Measurements from ENCODE around the gene NEMP2.
"Not testable (repeated sequence)": the region's sequence is repeated elsewhere in the genome, so short reads cannot be mapped to it uniquely, and the experiment has no call there.

The NEMP2 gene

DNA sequence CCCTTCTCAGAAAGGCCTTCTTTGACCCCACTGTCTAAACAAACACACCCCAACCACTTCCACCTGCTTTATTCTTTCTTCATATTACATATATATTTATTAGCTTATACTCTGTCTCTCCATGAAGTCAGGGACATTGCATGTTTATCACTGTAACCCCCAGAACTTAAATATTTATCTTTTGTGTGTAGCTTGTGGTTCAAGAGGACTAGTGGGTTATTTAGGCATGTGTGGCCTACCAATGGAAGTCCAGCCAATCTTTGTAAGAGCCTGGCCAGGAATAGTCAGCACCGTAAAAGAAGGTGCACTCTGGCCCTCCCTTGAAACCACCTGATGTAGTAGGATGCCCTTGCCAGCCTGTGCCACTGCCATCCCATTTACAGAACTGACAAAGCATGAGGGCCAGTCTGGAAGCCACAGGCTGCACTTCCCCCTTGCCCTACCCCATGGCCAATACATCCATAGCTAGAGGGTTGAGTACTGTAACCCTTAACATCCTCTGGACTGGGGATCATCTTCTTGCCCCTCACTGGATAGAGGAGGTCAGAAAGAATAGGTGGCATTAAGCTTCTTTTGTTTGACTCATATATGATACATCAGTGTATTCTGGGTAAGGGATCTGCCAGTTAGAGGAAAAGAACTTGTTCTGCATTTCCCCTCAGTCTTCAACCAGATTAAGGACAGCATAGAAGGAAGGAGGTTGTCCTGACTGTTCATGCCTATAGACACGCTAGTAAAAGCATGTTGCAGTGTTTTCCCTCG is 4.9 kb downstream of the NEMP2 start:
- no peak overlapping the region for H3K4me3 ChIP-seq (ENCODE audit: low read depth, low read length)
- DNase-seq (ENCODE audit: low read depth), result no peak

DNA sequence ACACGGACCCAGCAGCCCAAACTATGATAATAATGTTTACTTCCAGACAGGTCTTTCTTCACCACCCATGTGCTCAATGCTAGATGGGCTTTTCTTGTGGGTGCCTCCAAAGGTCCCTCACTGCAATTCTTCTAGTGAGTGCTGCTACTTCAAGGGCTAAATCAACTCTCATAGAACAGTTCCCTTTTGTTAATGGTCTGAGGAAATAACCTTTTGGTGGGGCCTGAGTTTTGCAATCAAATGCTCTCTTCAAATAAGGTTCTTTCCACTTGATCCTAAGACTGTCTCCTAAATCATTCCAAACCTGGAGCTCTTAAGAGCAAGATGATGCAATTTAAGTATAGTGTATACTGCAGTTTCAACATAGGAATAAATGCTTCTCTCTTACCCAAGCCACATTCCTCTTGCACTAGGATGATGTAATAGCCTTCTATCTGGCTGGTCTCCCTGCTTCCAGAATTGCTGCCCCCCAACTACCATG is 6.0 kb downstream of the NEMP2 start:
- H3K4me3 ChIP-seq (ENCODE audit: low read depth, low read length), result no peak overlapping the region
- DNase-seq (ENCODE audit: low read depth), result peak; percentile 78

DNA sequence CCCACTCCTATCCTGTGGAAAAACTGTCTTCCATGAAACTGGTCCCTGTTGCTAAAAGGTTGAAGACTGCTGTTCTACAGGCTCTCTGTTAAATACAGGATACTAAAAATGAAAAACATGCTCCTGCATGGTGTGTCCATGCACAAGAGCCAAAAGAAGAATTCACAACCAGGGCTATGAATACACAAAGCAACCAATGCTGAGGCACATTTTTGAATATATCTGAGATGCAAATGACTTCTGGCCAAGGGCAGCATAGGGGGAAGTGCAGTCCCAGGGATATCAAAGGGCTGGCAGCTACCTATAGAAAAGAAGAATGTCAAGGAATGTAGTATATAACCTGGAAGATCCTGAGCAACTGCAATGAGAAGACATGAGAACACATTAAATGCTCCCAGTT is 6.6 kb downstream of the NEMP2 start:
- no peak overlapping the region for H3K4me3 ChIP-seq (ENCODE audit: low read depth, low read length)
- no peak for DNase-seq (ENCODE audit: low read depth)

- DNase-seq (ENCODE audit: low read depth), result no peak
- no peak overlapping the region for H3K4me3 ChIP-seq (ENCODE audit: low read depth, low read length)
Observed at GRCh38 chr2:190527214-190527613, 7.3 kb downstream of the NEMP2 start.

- H3K4me3 ChIP-seq (ENCODE audit: low read depth, low read length), result no peak overlapping the region
Observed at GRCh38 chr2:190526105-190526750, 8.3 kb downstream of the NEMP2 start.

GRCh38 chr2:190524928-190525327 is 9.6 kb downstream of the NEMP2 start:
- no peak for DNase-seq (ENCODE audit: low read depth)
- no peak overlapping the region for H3K4me3 ChIP-seq (ENCODE audit: low read depth, low read length)

More at GRCh38 chr2:190526105-190526750, 8.3 kb downstream of the NEMP2 start:
- no peak for DNase-seq (ENCODE audit: low read depth)

DNA sequence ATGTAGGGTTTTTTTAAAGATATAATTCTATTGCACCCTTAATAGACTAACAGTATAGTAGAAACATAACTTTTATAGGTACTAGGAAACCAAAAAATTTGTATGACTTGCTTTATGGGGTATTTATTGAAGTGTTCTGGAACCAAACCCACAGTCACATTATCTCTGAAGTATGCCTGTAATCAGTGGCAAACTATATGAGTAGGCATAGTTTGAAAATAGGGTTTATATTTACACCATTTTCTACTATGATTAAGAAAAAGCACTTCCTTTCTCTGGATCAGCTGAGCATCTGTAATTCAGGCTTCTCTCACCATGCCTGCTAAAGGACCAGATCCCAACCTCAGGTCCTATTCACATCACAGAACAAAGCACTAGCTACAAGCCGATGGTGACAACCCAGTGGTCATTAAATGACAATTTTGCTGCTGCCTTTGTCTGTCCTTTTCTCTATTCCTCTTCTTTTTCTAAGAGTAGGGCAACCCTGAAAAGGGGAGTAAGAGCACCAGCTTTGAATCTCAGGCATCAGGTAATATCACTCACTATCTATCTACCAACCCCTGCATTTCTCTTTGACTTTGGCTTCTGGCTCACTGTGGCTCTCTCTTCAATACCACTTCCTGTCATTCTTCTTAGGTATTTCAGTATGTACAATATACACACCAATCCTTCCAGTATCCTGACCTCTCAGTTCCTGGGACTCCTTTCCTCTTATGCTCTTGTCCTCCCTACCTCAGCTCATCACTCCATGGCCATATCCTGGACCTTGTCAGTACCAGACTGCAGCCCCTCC is 14.4 kb downstream of the NEMP2 start:
- no peak overlapping the region for H3K4me3 ChIP-seq (ENCODE audit: low read depth, low read length)

GRCh38 chr2:190517468-190517867 is 17.1 kb downstream of the NEMP2 start:
- no peak for DNase-seq (ENCODE audit: low read depth)

More for the DNA sequence above, 14.4 kb downstream of the NEMP2 start:
- no peak for DNase-seq (ENCODE audit: low read depth)

GRCh38 chr2:190515687-190516086 is 18.8 kb downstream of the NEMP2 start:
- no peak for DNase-seq (ENCODE audit: low read depth)
- H3K4me3 ChIP-seq (ENCODE audit: low read depth, low read length), result no peak overlapping the region

More at GRCh38 chr2:190517468-190517867, 17.1 kb downstream of the NEMP2 start:
- H3K4me3 ChIP-seq (ENCODE audit: low read depth, low read length), result no peak overlapping the region

DNA sequence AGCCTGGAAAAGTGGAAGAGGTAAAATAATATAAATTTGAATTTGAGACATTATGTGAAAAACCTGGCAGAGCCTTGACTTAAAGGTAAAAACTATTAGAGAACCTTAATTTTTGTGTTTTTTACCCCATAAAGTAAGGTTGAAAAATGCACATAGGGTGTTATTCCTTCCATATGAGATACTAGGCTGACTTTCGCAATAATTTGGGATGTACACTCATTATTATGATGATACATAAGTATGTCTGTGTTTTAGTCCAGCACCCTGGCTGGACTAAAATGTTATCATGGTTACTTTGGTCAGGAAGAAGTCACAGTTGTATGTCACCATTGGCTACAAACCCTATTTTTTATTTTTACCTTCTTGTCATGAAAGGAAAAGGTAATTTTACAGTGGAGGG is 19.8 kb downstream of the NEMP2 start:
- no peak overlapping the region for H3K4me3 ChIP-seq (ENCODE audit: low read depth, low read length)
- no peak for DNase-seq (ENCODE audit: low read depth)

GRCh38 chr2:190513877-190514276 is 20.6 kb downstream of the NEMP2 start:
- H3K4me3 ChIP-seq (ENCODE audit: low read depth, low read length), result no peak overlapping the region
- no peak for DNase-seq (ENCODE audit: low read depth)

- no peak overlapping the region for H3K4me3 ChIP-seq (ENCODE audit: low read depth, low read length)
- DNase-seq (ENCODE audit: low read depth), result no peak
Observed at GRCh38 chr2:190512539-190513095, 21.9 kb downstream of the NEMP2 start.

DNA sequence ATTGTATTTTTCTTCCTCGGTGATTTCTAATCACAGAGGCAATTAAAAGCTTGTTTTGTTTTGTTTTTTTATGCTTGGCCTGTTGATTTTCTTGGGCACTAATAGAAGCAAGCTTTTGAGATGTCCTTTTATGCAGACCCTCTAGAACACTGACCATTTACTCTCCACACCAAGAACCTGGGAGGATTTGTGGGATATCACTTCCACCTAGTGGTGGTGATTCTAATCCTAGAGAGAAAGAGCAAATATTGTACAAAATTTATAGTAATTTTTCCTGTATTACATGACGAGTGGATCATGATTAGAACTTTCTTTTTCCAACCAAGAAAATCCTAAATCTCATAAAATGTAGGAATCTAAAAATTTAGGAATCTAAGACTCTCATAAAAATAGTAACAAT is 23.4 kb downstream of the NEMP2 start:
- no peak for DNase-seq (ENCODE audit: low read depth)
- H3K4me3 ChIP-seq (ENCODE audit: low read depth, low read length), result no peak overlapping the region

DNA sequence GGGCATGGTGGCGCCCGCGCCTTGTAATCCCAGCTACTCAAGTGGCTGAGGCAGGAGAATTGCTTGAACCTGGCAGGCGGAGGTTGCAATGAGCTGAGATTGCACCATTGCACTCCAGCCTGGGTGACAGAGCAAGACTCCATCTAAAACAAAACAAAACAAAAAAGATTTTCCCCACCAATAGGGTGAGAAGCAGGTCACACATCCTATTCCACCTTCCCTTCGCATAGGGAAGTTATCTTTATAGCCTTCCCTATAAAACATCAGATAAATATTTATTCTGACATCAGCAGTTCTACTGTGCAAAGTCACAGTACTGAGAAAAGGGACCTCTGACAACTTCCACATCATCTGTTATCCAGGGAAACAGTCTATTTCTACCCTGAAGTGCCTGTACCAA is 24.6 kb downstream of the NEMP2 start:
- not testable (repeated sequence) for DNase-seq (ENCODE audit: low read depth)

DNA sequence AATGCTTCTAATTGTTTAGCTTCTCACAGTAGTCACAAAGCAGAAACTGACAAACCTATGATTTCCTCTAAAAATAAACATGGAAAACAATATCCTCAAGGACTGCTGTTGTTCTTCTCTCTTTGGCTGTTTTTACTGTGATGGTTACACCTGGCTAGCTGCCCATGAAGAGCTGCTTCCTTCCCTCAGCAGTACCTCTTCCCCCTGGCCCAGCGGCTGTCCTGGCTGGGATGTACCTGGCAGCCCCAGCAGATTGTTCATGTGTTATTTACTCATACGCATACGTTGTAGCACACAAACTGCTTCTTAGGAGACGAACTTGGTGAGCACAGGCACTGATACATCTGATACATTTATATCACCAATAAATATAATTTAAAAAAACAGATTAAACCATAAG is 27.4 kb downstream of the NEMP2 start:
- DNase-seq (ENCODE audit: low read depth), result no peak
- no peak overlapping the region for H3K4me3 ChIP-seq (ENCODE audit: low read depth, low read length)

More for the DNA sequence above, 24.6 kb downstream of the NEMP2 start:
- H3K4me3 ChIP-seq (ENCODE audit: low read depth, low read length), result not testable (repeated sequence)

DNA sequence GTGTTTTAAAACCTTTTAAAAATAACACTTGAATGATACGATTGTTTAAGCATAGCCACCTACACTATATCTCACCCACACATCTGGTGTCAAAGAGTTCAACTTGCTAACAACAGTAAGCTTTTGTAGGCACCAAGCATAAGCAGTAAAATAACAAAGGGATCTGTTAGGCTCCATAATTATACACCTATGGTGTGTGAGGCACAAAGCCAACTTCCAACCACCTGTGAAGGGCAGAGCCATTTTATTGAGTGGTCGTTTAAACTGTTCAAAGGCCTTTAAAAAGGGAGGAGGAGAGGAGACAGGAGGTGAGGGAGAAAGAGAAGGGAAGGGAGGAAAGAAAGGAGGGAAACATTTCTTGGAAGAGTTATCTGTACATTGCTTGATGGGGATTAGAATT is 27.9 kb downstream of the NEMP2 start:
- H3K4me3 ChIP-seq (ENCODE audit: low read depth, low read length), result no peak overlapping the region
- no peak for DNase-seq (ENCODE audit: low read depth)

DNA sequence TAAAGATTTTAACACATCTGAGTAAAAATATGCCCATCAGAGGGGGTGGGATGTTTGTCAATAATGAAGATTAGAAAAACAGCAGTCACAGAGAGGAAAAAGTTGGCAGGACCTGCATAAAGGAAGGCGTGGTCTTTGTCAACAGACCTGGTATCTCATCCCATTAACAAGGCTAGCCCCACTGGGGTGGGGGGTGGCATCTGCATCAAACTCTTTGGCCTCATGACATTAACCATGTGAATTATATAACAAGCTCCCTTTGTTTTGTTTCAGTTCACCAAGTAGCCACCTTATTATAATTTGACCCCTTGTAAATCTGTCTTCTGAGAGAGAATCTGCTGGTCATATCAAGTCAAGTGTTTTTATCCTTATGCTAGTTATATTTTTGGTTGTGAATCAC is 28.8 kb downstream of the NEMP2 start:
- DNase-seq (ENCODE audit: low read depth), result no peak
- no peak overlapping the region for H3K4me3 ChIP-seq (ENCODE audit: low read depth, low read length)

DNA sequence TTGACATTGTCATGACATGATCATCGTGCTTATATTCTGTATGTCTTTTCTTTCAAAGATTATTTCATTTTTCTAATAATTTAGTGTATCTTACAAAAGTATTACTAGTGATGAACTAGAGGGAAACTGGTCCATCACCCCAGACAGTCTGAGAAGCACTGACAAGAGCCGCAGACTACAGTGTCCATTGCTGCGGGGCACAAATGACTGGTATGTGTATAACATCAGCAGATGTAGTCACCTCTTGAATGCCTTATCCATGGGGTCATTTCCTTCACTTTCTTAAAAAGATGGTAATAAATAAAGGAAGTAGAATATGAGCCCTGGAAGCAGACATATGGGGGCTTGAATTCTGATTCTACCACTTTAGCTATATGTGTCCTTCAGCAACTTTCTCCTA is 29.6 kb downstream of the NEMP2 start:
- no peak overlapping the region for H3K4me3 ChIP-seq (ENCODE audit: low read depth, low read length)
- no peak for DNase-seq (ENCODE audit: low read depth)

GRCh38 chr2:190503088-190503487 is 31.4 kb downstream of the NEMP2 start:
- DNase-seq (ENCODE audit: low read depth), result no peak
- no peak overlapping the region for H3K4me3 ChIP-seq (ENCODE audit: low read depth, low read length)

Data from skeletal muscle cell (primary cell).